ENCODE measurements around the gene LARP7.

Gene LARP7

GRCh38 chr4:112647785-112648184 lies 10.8 kb downstream of the LARP7 start:
- Histone ChIP-seq H3K4me3 (replicated peaks; ENCODE audit: low read depth, low read length) (no peak overlapping the region), H3K27me3 (replicated peaks; ENCODE audit: control insufficient read depth, insufficient read depth, low read length) (no peaks in the 10 kb centered on the region), H3K36me3 (ENCODE audit: control insufficient read depth, insufficient read depth, low read length) (peaks cover 5% of the 10 kb centered on the region)
- no peak for DNase-seq (ENCODE audit: extremely low read depth, insufficient read length)
- TF ChIP-seq, protein P1, sequence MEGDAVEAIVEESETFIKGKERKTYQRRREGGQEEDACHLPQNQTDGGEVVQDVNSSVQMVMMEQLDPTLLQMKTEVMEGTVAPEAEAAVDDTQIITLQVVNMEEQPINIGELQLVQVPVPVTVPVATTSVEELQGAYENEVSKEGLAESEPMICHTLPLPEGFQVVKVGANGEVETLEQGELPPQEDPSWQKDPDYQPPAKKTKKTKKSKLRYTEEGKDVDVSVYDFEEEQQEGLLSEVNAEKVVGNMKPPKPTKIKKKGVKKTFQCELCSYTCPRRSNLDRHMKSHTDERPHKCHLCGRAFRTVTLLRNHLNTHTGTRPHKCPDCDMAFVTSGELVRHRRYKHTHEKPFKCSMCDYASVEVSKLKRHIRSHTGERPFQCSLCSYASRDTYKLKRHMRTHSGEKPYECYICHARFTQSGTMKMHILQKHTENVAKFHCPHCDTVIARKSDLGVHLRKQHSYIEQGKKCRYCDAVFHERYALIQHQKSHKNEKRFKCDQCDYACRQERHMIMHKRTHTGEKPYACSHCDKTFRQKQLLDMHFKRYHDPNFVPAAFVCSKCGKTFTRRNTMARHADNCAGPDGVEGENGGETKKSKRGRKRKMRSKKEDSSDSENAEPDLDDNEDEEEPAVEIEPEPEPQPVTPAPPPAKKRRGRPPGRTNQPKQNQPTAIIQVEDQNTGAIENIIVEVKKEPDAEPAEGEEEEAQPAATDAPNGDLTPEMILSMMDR (IDR thresholded peaks at IDR 0.05; ENCODE audit: insufficient read depth, low read length, poor library complexity, severe bottlenecking), result no peak

DNA sequence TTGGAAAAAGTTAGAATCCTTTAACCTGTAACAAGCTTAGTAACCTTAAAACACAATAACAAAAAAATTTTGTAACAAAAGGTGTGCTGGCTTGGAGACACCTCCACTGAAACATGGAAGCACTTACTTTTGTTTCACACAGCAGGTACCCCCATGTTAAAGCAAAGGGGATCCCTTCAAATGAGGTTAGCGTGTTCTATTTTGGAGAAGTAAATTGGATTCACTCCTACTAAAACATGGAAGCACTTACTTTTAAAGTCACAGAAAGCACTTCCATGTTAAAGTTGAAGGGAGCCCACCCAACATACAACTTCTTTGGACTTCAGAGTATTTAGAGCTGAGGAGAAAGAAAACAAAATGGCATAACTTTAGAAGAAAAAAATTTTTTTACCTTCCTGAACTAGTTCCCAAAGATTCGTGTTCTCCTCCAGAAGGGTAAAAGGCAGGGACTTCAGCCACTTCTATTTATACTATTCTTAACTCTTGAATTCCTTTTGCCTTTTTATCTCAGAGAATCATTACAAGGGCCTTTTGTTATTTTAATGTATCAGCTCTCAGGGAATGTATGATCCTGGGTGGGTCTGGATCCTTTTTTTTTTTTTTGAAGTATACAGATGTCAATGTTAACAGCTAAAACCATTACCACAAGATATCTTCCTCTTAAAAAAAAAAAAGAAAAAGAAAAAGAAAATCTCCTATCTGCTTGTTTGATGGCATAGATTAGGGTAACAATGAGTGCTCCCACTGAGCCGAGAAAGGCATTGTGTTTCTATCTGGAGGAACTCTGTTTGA lies 11.5 kb downstream of the LARP7 start:
- DNase-seq (ENCODE audit: extremely low read depth, insufficient read length), result no peak
- Histone ChIP-seq H3K36me3 (ENCODE audit: control insufficient read depth, insufficient read depth, low read length) (peaks cover 5% of the 10 kb centered on the region), H3K4me3 (replicated peaks; ENCODE audit: low read depth, low read length) (no peak overlapping the region), H3K27me3 (replicated peaks; ENCODE audit: control insufficient read depth, insufficient read depth, low read length) (no peaks in the 10 kb centered on the region)
- TF ChIP-seq, protein P1 (IDR thresholded peaks at IDR 0.05; ENCODE audit: insufficient read depth, low read length, poor library complexity, severe bottlenecking), result no peak

GRCh38 chr4:112649055-112649408 lies 12.1 kb downstream of the LARP7 start:
- H3K4me3 ChIP-seq (replicated peaks; ENCODE audit: low read depth, low read length), result no peak overlapping the region
- TF ChIP-seq, protein P1 (IDR thresholded peaks at IDR 0.05; ENCODE audit: insufficient read depth, low read length, poor library complexity, severe bottlenecking), result no peak
- H3K36me3 ChIP-seq (ENCODE audit: control insufficient read depth, insufficient read depth, low read length), result peaks cover 5% of the 10 kb centered on the region
- DNase-seq (ENCODE audit: extremely low read depth, insufficient read length), result no peak
- no peaks in the 10 kb centered on the region for H3K27me3 ChIP-seq (replicated peaks; ENCODE audit: control insufficient read depth, insufficient read depth, low read length)

DNA sequence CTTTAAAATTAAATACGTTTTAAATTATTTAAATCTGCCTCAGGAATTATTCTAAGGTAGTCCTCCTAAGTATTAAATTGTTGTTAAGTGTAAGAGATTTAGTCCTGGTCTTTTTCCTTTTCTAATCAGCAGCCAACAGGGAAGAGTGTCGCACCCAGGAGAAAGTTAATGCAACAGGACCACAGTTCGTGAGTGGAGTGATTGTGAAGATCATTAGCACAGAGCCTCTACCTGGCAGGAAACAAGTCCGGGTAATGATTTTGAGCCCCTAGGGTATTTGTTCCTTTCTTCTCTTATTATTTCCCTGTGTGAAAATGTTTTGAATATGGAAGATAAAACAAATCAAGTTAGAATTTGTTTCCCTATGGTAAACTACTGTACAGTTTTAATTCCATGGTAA lies 13.4 kb downstream of the LARP7 start:
- TF ChIP-seq, protein P1 (IDR thresholded peaks at IDR 0.05; ENCODE audit: insufficient read depth, low read length, poor library complexity, severe bottlenecking), result no peak
- no peak for DNase-seq (ENCODE audit: extremely low read depth, insufficient read length)
- H3K27me3 ChIP-seq (replicated peaks; ENCODE audit: control insufficient read depth, insufficient read depth, low read length), result no peaks in the 10 kb centered on the region
- H3K4me3 ChIP-seq (replicated peaks; ENCODE audit: low read depth, low read length), result no peak overlapping the region
- H3K36me3 ChIP-seq (ENCODE audit: control insufficient read depth, insufficient read depth, low read length), result peaks cover 5% of the 10 kb centered on the region

GRCh38 chr4:112651641-112652040 lies 14.7 kb downstream of the LARP7 start:
- Histone ChIP-seq H3K27me3 (replicated peaks; ENCODE audit: control insufficient read depth, insufficient read depth, low read length) (no peaks in the 10 kb centered on the region), H3K4me3 (replicated peaks; ENCODE audit: low read depth, low read length) (no peak overlapping the region), H3K36me3 (ENCODE audit: control insufficient read depth, insufficient read depth, low read length) (peaks cover 2% of the 10 kb centered on the region; the same call in 1 of the 2 replicates)
- DNase-seq (ENCODE audit: extremely low read depth, insufficient read length), result no peak
- TF ChIP-seq, protein P1 (IDR thresholded peaks at IDR 0.05; ENCODE audit: insufficient read depth, low read length, poor library complexity, severe bottlenecking), result no peak

Data from GM06990 (cell line).